Activated gamma-delta T cell treated with Interleukin-2 at 50 U/mL for 16 hours (primary cell): Measurements from ENCODE around the gene PSMG2.
"Not testable (repeated sequence)": the region's sequence is repeated elsewhere in the genome, so short reads cannot be mapped to it uniquely, and the experiment has no call there.

Experiments used
- DNase-seq: peaks from one replicate; pipeline ENCODE4 v3.0.0-alpha.2; 2020

PSMG2 gene

DNA sequence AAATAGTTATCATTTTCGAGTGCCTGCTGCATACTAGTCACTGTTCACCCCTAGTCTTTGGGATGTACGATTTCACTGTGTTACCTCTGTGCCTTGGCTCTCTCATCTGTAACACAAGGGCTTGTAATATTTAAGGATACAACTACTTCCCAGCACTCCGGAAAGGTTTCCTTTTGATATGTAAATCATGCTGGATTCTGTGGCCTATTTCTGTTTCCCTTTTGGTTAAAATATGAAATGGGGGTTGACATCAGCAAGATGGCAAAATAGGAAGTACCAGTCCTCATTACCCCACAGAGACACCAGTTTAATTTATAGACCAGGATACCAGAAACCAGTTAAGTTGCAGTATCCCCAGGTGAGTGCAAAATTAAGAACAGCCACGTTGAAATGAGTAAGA is 23.5 kb downstream of the PSMG2 start:
- DNase-seq, result no peak

DNA sequence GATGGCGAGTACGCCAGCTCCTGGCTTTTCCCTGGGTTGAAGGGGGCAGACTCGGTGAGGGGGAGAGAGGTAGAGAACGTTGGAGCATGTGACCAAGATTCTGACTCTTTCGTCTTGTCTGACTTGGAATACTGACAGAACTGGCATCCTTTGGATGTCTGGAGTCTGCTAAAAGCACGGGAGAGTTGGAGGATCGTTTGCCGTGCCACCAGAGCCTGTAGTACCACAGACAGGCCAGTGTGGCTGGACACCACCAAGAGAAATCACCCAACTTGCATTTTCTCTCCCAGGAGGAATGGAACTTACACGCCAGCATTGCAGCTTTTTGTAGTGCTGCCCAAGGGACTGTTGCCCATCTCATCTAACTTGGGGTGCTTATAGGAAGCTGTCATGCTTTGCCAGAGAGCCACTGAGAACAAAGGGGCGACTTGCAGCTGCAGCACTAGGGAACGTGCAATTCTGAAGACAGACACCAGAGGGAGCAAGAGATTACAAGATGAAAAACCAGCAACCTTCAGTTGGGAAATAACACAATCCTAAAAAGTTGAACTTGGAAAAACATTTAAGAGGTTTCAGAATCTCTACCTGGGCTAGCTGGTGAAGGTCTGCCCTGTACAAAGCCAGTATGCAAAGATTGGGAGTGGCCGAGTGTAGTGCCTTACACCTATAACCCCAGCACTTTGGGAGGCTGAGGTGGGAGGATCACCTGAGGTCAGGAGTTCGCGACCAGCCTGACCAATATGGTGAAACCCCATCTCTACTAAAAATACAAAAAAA is 24.1 kb downstream of the PSMG2 start:
- DNase-seq, result peak; percentile 62

DNA sequence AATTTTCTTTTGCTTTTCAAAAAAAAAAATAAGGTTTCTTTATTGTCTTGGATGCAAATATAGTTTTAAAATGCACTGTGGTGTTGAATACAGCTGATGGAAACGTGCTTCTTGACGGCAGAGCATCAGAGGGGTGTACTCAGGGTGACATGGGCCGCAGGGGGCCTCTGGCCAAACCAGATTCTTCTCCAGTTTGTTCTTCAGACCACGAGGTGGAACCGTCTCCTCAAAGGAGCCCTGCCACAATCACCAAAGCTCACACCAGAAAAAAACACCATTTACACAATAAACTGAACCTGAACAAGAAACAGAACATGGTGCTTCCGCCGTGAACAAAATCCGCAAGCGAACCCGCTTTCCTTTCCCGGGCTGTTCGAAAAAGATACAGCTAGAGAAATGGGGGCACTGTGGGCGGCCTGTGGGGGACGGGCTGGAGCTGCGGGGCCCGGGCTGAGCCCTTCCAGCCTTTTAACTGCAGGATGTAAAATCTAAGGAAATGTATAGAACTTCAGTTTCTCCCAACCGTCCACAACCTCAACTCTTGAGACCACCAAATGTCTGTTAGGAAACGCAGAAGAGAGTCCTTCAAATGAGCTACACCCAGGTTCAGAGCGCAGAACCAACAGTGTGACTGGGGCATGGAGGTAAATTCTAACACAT is 34.5 kb downstream of the PSMG2 start:
- DNase-seq, result no peak

DNA sequence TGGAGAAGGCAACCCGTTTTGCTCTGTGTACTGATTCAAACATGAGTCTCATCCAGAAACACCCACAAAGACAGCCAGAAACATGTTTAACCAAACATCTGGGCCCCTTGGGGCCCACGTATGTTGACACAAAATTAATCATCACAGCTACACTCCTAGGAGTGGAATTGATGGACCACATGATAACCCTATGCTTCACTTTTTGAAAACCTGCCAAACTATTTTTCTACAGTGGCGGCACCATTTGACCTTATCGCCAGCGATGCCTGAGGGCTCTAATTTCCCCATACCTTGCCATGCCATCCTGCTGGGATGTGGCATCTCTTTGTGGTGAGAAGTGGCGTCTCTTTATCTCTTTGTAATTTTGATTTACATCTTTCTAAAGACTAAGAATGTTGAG is 38.5 kb downstream of the PSMG2 start:
- no peak for DNase-seq

DNA sequence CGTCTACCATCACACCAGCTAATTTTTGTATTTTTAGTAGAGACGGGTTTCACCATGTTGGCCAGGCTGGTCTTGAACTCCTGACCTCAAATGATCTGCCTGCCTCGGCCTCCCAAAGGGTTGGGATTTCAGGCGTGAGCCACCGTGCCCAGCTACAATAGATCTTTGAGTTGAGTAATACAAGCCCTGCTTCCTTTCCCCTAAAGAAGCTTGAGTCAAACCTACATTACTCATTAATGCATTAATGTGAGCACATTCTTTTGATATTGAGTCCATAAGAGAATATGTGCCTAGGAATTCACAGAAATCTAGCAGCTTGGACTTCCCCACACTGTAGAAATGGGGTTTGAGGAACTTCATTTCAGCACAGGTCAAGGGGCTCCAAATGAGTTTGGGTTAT is 39.6 kb downstream of the PSMG2 start:
- DNase-seq, result no peak

DNA sequence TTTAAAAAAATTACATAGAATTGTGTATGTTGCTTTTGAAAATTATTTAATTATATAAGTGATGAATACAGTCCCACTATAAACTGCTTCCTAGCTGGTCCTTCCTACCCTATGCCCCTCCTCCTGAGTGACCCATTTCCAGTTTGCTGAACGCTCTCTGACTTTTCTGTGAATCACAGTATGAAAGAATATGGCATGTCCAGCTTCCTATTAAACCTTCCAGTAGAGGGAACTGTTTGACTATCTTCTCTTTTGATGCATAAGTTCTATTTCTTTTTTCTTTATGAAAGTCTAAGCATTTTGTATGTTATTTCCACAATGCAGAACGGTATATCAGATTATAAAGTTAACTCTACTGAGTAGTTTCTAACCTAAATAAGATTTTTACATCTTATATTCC is 41.3 kb downstream of the PSMG2 start:
- no peak for DNase-seq

DNA sequence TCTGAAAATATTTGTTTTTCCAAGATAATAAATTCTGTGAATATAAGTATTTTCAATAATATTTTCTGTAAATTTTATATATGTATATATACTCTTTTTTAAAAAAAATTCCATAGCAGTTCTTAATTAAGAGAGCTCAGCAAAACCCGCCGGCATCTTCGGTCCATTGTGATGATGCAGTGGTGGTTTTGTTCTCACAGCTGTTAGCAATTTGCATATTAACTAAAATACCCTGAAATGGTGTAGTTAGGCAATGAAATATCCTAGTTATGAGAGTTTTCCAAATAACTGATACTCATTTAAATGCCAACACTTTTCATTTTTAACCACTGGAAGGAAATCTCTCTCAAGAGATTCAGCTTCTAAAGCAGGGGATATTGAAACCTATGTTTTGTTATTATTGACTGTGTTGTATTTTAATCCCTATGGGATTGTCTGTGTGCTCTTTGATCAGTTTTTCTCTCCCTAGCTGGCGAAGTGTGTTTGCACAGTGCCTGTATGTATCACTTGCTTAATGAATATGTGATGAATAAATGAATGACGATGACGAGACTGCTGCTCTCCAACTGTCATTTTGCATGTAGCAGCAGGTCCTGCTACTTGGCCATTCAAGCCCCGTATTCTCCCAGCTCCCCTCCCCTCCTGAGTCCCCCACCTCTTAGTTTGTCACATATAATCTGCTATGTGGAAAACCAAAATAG is 42.4 kb downstream of the PSMG2 start:
- DNase-seq, result no peak

DNA sequence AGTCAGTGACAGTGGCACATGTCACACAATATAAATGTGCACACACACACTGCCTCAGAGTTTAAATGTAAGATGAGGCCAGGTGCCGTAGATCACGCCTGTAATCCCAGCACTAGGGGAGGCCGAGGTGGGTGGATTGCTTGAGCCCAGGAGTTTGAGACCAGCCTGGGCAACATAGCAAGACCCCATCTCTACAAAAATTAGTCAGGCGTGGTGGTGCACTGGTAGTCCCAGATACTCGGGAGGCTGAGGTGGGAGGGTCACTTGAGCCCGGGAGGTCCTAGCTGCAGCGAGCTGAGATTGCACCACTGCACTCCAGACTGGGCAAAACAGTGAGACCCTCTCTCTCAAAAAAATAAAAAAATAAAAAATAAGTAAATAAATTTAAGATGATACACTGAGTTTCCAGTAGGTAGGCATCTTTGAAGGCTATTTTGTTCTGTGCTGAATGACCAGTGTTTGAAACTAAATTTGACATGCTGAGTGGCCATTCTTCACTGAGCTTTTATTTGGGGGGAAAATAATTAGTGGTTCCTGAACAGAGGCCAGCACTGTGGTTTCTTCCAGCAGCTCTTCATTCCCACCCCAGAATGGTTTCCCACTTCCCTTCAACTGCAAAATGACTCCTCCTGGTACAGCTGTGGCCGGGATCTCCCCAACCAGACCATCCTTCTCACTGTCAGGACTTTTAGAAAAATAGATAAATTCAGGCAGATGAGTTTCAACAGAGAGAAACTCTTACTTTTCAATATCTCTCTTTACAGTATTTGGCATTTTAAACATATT is 44.9 kb downstream of the PSMG2 start:
- DNase-seq, result no peak

DNA sequence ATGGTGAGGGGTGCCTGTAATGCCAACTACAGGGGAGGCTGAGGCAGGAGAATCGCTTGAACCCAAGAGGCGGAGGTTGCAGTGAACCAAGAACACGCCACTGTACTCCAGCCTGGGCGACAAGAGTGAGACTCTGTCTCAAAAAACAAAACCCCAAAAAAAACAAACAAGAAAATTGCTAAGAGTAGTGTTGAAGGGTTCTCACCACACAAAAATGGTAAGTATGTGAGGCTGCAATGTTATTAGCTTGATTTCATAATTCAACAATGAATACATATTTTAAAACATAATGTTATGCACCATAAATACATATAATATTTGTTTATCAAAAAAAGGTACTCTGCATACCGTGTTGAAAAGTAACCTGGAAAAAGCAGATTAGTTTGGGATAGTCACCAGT is 45.8 kb downstream of the PSMG2 start:
- no peak for DNase-seq

DNA sequence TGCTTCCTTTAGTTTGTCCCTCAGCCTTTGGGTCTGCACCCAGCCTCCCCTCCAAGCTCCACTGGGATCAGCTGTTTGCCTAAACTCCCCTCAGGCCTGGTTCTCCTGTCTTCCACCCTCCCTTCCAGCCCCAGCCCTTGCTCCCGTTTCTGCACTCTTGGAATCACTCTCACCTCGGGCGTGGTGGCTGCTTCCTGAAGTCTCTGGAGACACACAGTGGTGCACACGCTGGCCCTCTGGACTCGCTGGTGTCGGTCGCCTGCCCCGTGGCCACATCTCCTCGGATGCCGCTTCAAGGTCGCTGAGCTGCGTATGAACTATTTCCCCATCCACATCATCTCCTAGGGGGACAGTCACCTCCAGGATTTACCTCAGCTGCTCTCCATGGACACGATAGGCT is 46.3 kb downstream of the PSMG2 start:
- DNase-seq, result no peak

DNA sequence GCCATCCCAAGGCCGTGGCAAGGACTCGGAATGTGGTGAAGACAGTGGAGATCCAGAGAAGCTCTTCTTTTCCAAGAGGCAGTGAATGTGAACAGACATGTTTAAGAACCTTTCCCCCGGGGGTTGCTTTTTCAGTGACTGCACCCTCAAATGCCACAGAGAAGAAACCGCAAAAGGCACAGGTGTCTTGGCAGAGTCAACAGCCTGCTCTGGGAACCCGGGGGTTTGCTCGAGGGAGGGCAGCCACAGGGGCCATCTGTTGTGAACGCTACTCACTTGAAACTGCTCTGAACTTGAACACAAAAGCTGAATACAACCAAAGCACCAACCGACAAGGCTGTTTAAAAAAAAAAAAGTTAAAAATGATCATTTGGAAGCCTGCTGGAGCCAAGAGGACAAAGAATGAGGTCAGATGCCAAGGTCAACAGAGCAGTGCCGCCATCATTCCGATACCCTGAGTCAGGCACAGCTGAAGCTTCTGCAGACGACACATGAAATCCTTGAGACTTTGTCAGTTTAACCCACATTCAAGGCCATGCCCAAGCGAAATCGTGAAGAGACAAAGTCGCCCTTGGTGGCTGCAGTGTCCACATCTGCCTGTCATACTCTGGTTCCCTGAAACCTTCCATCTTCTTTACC is 47.4 kb downstream of the PSMG2 start:
- DNase-seq, result no peak

DNA sequence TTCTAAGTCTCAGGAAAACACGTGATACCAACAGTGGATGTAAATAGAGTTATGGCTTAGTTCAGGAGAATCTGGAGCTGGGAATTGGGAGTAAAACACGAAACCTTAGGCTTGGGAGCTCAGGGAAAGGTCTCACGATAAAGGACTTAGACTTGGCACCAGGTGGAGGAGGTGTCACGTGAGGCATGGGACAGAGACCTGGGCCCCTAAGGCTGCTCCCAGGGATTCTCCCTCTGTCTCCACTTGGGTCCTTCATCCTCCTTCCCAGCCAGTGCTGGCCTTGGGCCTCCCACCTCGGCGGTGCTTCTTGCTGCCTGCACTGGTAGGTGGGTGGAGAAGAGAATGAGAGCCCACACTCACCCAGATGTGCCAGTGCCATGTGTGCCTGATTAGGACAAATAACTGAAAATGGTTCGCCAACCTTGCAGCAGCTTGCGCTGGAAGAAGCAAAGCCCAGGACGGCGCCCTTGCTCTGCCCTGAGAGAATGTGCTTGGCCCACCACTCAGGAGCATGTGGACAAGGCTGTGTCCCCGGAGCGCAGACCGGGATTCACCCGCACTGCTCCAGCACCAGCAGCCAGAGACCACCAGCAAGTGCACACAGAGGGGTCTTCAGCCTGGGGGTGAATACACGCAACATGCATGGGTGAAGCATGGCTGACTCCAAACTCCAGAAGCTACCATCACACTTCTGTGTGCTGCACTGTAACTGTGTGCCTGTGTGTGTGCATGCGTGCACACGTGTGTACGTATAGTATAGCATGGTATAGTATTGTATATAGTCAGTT is 48.1 kb downstream of the PSMG2 start:
- no peak for DNase-seq

DNA sequence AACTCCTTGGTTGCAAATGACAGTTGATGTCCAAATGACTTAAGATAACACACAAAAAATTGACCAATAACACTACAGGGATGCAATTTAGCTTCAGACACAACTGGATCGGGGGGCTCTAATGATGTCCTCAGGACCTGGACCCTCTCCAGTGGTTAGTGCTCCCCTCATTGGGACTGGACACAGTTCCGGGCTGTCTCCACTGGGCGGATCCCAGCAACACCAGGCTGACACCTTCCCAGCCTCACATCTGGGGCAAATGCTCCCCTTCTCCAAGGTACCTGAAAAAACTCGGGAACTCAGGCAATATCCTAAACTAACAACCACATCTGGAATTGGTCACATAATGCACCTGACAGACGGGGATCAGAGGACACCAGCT is 48.7 kb downstream of the PSMG2 start:
- no peak for DNase-seq

DNA sequence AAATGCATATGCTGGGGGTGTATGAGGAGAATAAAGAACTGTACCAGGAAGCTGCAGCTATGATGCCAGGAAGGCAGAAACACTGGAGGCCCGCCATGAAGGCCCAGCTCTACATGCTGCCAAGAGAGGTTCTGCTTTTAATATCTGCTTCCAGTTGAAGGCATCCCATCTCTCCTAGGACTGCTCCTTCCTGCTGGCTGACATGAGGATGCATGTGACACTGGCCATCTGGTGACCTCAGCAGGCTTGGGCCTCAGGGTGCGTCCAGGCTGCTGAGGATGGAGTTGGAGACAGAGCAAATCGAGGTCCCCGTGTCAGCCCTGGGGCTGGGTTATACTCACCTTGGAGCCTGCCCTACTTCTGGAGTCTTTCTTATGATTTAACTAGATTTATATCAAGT is 49.0 kb downstream of the PSMG2 start:
- no peak for DNase-seq

DNA sequence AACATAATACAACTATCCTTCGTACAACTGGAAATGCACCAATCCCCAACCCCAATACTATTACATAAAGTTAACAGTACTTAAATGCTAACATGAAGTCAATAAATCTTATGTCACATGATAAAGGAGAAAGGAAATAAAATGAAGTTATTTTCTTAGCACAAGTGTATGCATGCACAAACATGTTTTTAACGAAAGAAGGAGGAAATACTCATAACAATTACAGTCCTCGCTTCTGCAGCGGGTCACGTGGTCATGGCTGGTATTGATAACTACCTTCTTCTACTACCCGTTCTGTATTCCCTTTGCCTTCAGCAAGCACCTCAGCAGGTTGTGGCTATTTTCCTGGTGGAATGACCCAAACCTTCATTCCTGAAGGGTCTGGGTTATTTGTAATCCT is 51.7 kb downstream of the PSMG2 start:
- DNase-seq, result no peak

DNA sequence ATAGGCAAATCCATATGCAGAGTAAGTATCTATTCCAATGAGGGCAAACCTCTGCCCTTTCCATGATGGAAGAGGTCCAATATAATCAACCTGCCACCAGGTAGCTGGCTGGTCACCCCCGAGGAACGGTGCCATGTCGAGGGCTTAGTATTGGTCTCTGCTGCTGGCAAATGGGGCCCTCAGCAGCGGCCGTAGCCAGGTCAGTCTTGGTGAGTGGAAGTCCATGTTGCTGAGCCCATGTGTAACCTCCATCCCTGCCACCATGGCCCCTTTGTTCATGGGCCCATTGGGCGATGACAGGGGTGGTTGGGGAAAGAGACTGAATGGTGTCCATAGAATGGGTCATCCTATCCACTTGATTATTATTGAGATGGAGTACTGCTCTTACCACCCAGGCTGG is 52.8 kb downstream of the PSMG2 start:
- not testable (repeated sequence) for DNase-seq

DNA sequence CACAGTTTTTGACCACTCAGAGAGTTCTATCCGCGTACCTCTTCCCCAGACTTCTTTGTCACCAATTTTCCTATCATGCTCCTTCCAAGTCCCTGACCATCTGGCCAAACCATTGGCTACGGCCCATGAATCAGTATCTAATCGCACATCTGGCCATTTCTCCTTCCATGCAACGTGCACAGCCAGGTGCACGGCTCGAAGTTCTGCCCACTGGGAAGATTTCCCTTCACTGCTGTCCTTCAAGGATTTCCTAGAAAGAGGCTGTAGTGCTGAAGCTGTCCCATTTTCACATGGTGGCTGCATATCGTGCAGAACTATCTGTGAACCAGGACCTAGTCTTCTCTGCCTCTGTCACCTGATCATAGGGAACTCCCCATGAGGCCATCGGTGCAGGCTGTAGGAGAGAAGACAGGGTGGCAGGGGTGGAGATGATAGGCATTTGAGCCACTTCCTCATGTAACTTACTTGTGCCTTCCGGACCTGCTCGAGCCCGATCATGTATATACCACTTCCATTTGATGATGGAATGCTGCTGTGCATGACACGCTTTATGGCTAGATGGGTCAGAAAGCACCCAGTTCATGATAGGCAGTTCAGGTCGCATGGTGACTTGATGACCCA is 53.9 kb downstream of the PSMG2 start:
- not testable (repeated sequence) for DNase-seq

DNA sequence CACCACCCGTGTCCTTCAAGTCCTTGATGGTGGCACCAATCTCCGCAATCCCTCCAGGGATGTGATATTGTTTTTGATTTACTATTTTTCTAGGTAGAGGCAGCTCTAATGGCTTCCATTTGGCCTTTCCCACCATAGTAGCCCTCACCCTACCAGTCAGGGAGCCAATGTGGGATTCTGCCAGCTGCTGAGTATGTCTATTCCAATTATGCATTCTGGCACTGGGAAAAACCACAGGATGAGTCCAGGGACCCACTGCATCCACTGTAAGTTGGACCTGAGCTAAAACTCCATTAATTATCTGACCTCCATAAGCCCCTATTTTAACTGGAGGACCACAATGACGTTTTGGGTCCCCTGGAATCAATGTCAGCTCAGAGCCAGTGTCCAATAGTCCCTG is 55.7 kb downstream of the PSMG2 start:
- not testable (repeated sequence) for DNase-seq

DNA sequence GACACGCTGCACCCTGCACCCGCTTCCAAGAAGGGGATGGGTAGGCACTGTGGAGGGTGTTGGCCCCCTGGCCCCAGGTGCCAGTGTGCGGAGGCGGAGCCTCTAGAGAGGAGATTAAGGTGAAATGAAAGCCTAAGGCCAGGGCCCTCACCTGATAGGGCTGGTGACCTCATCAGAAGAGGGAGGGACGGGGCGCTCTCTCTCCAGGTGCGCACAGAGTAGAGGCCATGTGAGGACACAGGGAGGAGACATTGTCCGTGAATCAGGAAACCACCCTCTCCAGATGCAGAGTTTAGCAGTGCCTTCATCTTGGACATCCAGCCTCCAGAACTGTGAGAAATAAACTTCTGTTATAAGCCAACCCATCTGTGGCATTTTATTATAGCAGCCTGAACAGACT is 62.3 kb downstream of the PSMG2 start:
- no peak for DNase-seq

DNA sequence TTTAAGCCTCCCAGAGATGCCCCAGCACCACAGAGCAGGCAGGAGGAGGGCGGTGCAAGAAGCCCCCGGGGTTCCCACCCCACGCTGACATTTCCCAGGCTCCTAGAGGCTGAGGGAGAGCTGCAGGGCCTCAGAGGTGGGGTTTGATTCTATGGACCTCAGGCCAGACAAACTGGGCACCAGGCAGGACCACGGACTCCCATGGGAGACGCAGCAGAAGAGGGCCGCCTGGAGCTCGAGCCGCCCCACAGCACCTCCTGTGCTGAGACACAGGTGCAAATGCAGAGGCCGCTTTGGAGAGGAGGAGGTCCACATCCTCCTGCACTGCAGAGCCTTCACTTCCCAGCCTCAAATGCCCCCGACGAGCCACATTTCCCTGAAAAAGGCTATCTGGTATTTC is 62.7 kb downstream of the PSMG2 start:
- DNase-seq, result no peak

DNA sequence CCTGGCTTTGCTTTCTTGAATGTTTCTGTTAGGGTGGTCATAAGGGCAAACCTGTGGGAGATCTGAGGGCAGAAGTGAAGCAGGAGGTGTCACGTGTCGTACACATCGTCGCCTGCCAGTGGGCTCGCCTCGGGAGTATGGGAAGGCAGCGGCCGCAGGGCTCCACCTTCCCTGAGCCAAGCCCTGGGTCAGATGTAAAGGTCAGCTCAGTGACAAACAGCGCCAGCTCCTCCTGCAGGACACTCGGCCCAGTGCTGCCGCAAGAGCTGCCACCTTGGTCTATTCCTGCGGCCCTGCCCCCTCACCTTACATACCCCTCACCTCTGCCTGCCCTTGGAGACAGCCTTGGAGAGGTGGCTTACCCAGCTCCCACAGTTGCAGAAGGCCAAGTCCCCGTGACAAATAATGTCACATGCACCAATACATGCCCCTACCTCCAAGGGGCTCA is 64.2 kb downstream of the PSMG2 start:
- DNase-seq, result no peak
